T-cell (primary cell): ENCODE results near the gene PIK3R1. TPM values are rescaled to one million over a fixed set of nuclear protein-coding genes. Genes with fewer than 3 reads are reported as not detected.

Source experiments
- ATAC-seq, 4 experiments: fragments of 200-7000 bp in 3 of 4; fragments of 150-1000 bp in 1 of 4; cut with Tn5 transposase; replicated peaks in 1 of 4; 1 replicate in 3 of 4; 2 replicates in 1 of 4; pipeline ENCODE4 v1.10.0; 2021; ENCODE audit warnings: moderate library complexity in 3 of 4, mild to moderate bottlenecking in 2 of 4, moderate number of reproducible peaks in 1 of 4
- CTCF ChIA-PET, 2 donors: fragments of 300-600 bp; sonication (Branson Sonifier 250); formaldehyde crosslinking; loops; one replicate each; lab custom pipeline; 2022; ENCODE audit warnings: antibody characterized with exemption in 2 of 2; lab: Charles Lee
- POLR2A ChIA-PET, 2 donors: fragments of 300-600 bp; sonication (Branson Sonifier 250); formaldehyde crosslinking; loops; one replicate each; lab custom pipeline; 2022; ENCODE audit warnings: antibody characterized with exemption in 2 of 2; lab: Charles Lee
- DNase-seq, 35 experiments: peaks; one replicate each; pipeline versions ENCODE4 v3.0.0 to v3.0.0-alpha.2; 2013 to 2023
- H3K27ac ChIP-seq: one replicate; pipeline ENCODE4 v1.5.1; 2013; ENCODE audit warnings: low read length
- H3K27me3 ChIP-seq, 2 experiments: replicated peaks in 1 of 2; 1 replicate in 1 of 2; 2 replicates in 1 of 2; pipeline versions ENCODE4 v1.6.1 to v1.7.0; 2013; ENCODE audit warnings: low read length in 1 of 2, mixed read lengths in 1 of 2; ENCODE audit not compliant: control insufficient read depth in 2 of 2, insufficient read depth in 2 of 2; ENCODE audit errors: extremely low read depth in 1 of 2
- H3K36me3 ChIP-seq, 2 donors: 1 replicate in 1 of 2; 2 replicates in 1 of 2; pipeline versions ENCODE4 v1.6.1 to v1.7.0; 2013; ENCODE audit warnings: low read length in 1 of 2; ENCODE audit not compliant: control insufficient read depth in 2 of 2, insufficient read depth in 1 of 2; ENCODE audit errors: extremely low read depth in 1 of 2
- H3K4me1 ChIP-seq, 2 experiments: 1 replicate in 1 of 2; 2 replicates in 1 of 2; pipeline versions ENCODE4 v1.6.1 to v1.7.0; 2013; ENCODE audit warnings: low read length in 2 of 2, mixed read lengths in 1 of 2; ENCODE audit not compliant: insufficient read depth in 2 of 2, control insufficient read depth in 1 of 2; ENCODE audit errors: extremely low read depth in 1 of 2
- H3K4me3 ChIP-seq, 2 donors: 1 replicate in 1 of 2; 2 replicates in 1 of 2; pipeline versions ENCODE4 v1.5.1 to v1.7.0; 2013; ENCODE audit warnings: mild to moderate bottlenecking in 2 of 2, low read length in 1 of 2, moderate library complexity in 1 of 2; ENCODE audit not compliant: control insufficient read depth in 1 of 2; ENCODE audit errors: extremely low read depth in 1 of 2
- H3K9me3 ChIP-seq: 2 replicates; pipeline ENCODE4 v1.7.0; 2013
- H3K27ac Mint-ChIP-seq, 2 donors: one replicate each; pipeline ENCODE4 v1.8.0; 2020 to 2021; ENCODE audit warnings: mild to moderate bottlenecking in 2 of 2, mixed read lengths in 2 of 2
- H3K27me3 Mint-ChIP-seq, 2 donors: one replicate each; pipeline ENCODE4 v1.8.0; 2021 to 2022; ENCODE audit warnings: mixed read lengths in 2 of 2
- H3K36me3 Mint-ChIP-seq: one replicate; pipeline ENCODE4 v1.8.0; 2021; ENCODE audit warnings: mixed read lengths
- H3K4me1 Mint-ChIP-seq, 3 donors: one replicate each; pipeline ENCODE4 v1.8.0; 2020 to 2022; ENCODE audit warnings: mixed read lengths in 3 of 3, mild to moderate bottlenecking in 1 of 3
- H3K4me3 Mint-ChIP-seq, 3 donors: one replicate each; pipeline ENCODE4 v1.8.0; 2020 to 2022; ENCODE audit warnings: mild to moderate bottlenecking in 3 of 3, mixed read lengths in 3 of 3, moderate library complexity in 3 of 3
- H3K9me3 Mint-ChIP-seq, 3 donors: one replicate each; pipeline ENCODE4 v1.8.0; 2020 to 2022; ENCODE audit warnings: mixed read lengths in 3 of 3
- WGBS: methylation state at CpG from one replicate; pipeline ENCODE4 v1.1.5; 2013; ENCODE audit warnings: missing lambda C conversion rate; ENCODE audit not compliant: insufficient coverage; 5-methylcytosine and 5-hydroxymethylcytosine counted together
- total RNA-seq, 35 experiments: library from RNA in 6 of 35; stranded (reverse) in 6 of 35; fragments of 120-200 nt in 1 of 35; gene quantifications; one replicate each; pipeline versions ENCODE4 v1.2.1 to v1.2.4 and lab custom pipeline; 2013 to 2026

The PIK3R1 gene
- total RNA-seq, 5 donors from 2014 or later (not counting 1 experiment from before 2014, with no cell fraction given): 83.7 to 370 (median 105) TPM

GRCh38 chr5:68265347-68265746 lies 49.8 kb downstream of the PIK3R1 start:
- Mint-ChIP-seq H3K36me3 (peaks cover 15% of the 10 kb centered on the region), H3K4me1 (peaks cover 83 to 89% (median 88%) of the 10 kb centered on the region in 3 donors), H3K9me3 (no peaks in the 10 kb centered on the region), H3K27ac (peak overlapping the region; percentile 85 to 90), H3K27me3 (no peaks in the 10 kb centered on the region), H3K4me3 (peak overlapping the region in 1 of 3 donors; percentile 28)
- no CpG with 5 or more reads among the region's 2 CpGs for WGBS
- no peaks in the 10 kb centered on the region for H3K9me3 ChIP-seq
- H3K4me1 ChIP-seq: peaks cover 30 to 32% of the 10 kb centered on the region in 2 experiments
- H3K27ac ChIP-seq: peak overlapping the region; percentile 40
- no peaks in the 10 kb centered on the region for H3K27me3 ChIP-seq
- H3K4me3 ChIP-seq: no peak overlapping the region
- ATAC-seq (peak in 3 of 4 experiments; percentile 20 to 39 (median 22)), DNase-seq (no peak)
- H3K36me3 ChIP-seq: no peaks in the 10 kb centered on the region
- ChIA-PET POLR2A (no interaction called here), CTCF (no interaction called here)

GRCh38 chr5:68265822-68266395 lies 50.4 kb downstream of the PIK3R1 start:
- POLR2A ChIA-PET: no interaction called here
- CTCF ChIA-PET: interaction anchor here in 1 of 2 donors (0.6 to 1.4 kb wide), 2 partner anchors 11 to 949 kb away, joined by 4 to 5 read pairs; no protein-coding TSS in a partner anchor

GRCh38 chr5:68266457-68266856 lies 50.9 kb downstream of the PIK3R1 start:
- Histone ChIP-seq H3K27me3 (no peaks in the 10 kb centered on the region), H3K4me3 (no peak overlapping the region), H3K4me1 (peaks cover 35 to 41% of the 10 kb centered on the region in 2 experiments), H3K36me3 (no peaks in the 10 kb centered on the region), H3K9me3 (no peaks in the 10 kb centered on the region), H3K27ac (peak overlapping the region; percentile 57)
- no CpG with 5 or more reads among the region's 1 CpG for WGBS
- ATAC-seq (no peak), DNase-seq (no peak)
- Mint-ChIP-seq H3K27me3 (no peaks in the 10 kb centered on the region), H3K4me3 (peak overlapping the region in 1 of 3 donors; percentile 8), H3K36me3 (peaks cover 11% of the 10 kb centered on the region), H3K27ac (peak overlapping the region; percentile 85 to 90), H3K4me1 (peaks cover 88 to 89% (median 89%) of the 10 kb centered on the region in 3 donors), H3K9me3 (no peaks in the 10 kb centered on the region)
- CTCF ChIA-PET: interaction anchor here (0.5 to 2.0 kb wide), 6 partner anchors 11 to 950 kb away, joined by 3 to 7 read pairs (median 4); no protein-coding TSS in a partner anchor
- POLR2A ChIA-PET: interaction anchor here in 1 of 2 donors (0.7 kb wide), 1 partner anchor 28 kb away, joined by 5 read pairs; no protein-coding TSS in a partner anchor

More at GRCh38 chr5:68265822-68266395, 50.4 kb downstream of the PIK3R1 start:
- Histone ChIP-seq H3K27ac (peak overlapping the region; percentile 40), H3K9me3 (no peaks in the 10 kb centered on the region), H3K4me3 (no peak overlapping the region), H3K36me3 (no peaks in the 10 kb centered on the region), H3K4me1 (peaks cover 30 to 36% of the 10 kb centered on the region in 2 experiments), H3K27me3 (no peaks in the 10 kb centered on the region)
- no peaks in the 10 kb centered on the region for H3K9me3 Mint-ChIP-seq
- ATAC-seq (no peak), DNase-seq (no peak)
- H3K4me1 Mint-ChIP-seq: peaks cover 83 to 89% (median 88%) of the 10 kb centered on the region in 3 donors
- WGBS: 91% methylated on average over 1 of the region's 3 CpGs
- H3K27me3 Mint-ChIP-seq: no peaks in the 10 kb centered on the region
- peak overlapping the region; percentile 85 to 90 for H3K27ac Mint-ChIP-seq
- peak overlapping the region; percentile 7 to 28 (median 8) for H3K4me3 Mint-ChIP-seq
- peaks cover 11% of the 10 kb centered on the region for H3K36me3 Mint-ChIP-seq

- WGBS: no CpG with 5 or more reads among the region's 4 CpGs
- H3K27me3 Mint-ChIP-seq: no peaks in the 10 kb centered on the region
- H3K4me3 Mint-ChIP-seq: peak overlapping the region in 2 of 3 donors; percentile 8 to 22
- no peaks in the 10 kb centered on the region for H3K9me3 Mint-ChIP-seq
- Histone ChIP-seq H3K9me3 (no peaks in the 10 kb centered on the region), H3K4me3 (no peak overlapping the region), H3K4me1 (peaks cover 36 to 43% of the 10 kb centered on the region in 2 experiments), H3K27me3 (no peaks in the 10 kb centered on the region), H3K27ac (peak overlapping the region; percentile 57), H3K36me3 (no peaks in the 10 kb centered on the region)
- H3K36me3 Mint-ChIP-seq: peaks cover 11% of the 10 kb centered on the region
- ChIA-PET CTCF (interaction anchor here (0.5 to 2.9 kb wide), 8 partner anchors 9 to 1021 kb away, joined by 3 to 12 read pairs (median 4); no protein-coding TSS in a partner anchor), POLR2A (interaction anchor here in 1 of 2 donors (0.7 to 1.5 kb wide), 3 partner anchors 13 to 716 kb away, joined by 3 to 5 read pairs (median 4); no protein-coding TSS in a partner anchor)
- no peak for ATAC-seq
- H3K27ac Mint-ChIP-seq: peak overlapping the region; percentile 85 to 90
- no peak for DNase-seq
- H3K4me1 Mint-ChIP-seq: peaks cover 86 to 89% (median 88%) of the 10 kb centered on the region in 3 donors
Observed at GRCh38 chr5:68267066-68267465, 51.5 kb downstream of the PIK3R1 start.

- POLR2A ChIA-PET: interaction anchor here (0.6 to 1.5 kb wide), 8 partner anchors 11 to 1161 kb away, joined by 3 to 8 read pairs (median 4); no protein-coding TSS in a partner anchor
- peaks cover 0 to 1% of the 10 kb centered on the region in 2 donors for H3K36me3 ChIP-seq
- H3K27me3 ChIP-seq: no peaks in the 10 kb centered on the region
- no peaks in the 10 kb centered on the region for H3K9me3 ChIP-seq
- peak overlapping the region; percentile 57 for H3K27ac ChIP-seq
- 0% methylated on average over 1 of the region's 3 CpGs for WGBS
- H3K4me1 ChIP-seq: peaks cover 43% of the 10 kb centered on the region in 2 experiments
- Mint-ChIP-seq H3K4me3 (peak overlapping the region; percentile 46 to 69 (median 55)), H3K27me3 (no peaks in the 10 kb centered on the region), H3K9me3 (no peaks in the 10 kb centered on the region), H3K4me1 (peaks cover 84 to 96% (median 94%) of the 10 kb centered on the region in 3 donors), H3K27ac (peak overlapping the region; percentile 90 to 93), H3K36me3 (peaks cover 11% of the 10 kb centered on the region)
- peak overlapping the region in 1 of 2 donors; percentile 8 for H3K4me3 ChIP-seq
- CTCF ChIA-PET: interaction anchor here (0.5 to 3.6 kb wide), 9 partner anchors 10 to 1110 kb away, joined by 3 to 18 read pairs (median 4); no protein-coding TSS in a partner anchor
- DNase-seq (peak in 1 of 35 experiments; percentile 38), ATAC-seq (peak in 1 of 4 experiments; percentile 49)
Observed at GRCh38 chr5:68268101-68268851, 52.7 kb downstream of the PIK3R1 start.

GRCh38 chr5:68268852-68269130 lies 53.2 kb downstream of the PIK3R1 start:
- ATAC-seq (no peak), DNase-seq (no peak)
- Mint-ChIP-seq H3K4me1 (peaks cover 83 to 97% (median 94%) of the 10 kb centered on the region in 3 donors), H3K27me3 (no peaks in the 10 kb centered on the region), H3K9me3 (no peaks in the 10 kb centered on the region), H3K36me3 (peaks cover 13% of the 10 kb centered on the region), H3K4me3 (peak overlapping the region in 2 of 3 donors; percentile 55 to 69), H3K27ac (peak overlapping the region; percentile 90 to 93)
- H3K27me3 ChIP-seq: no peaks in the 10 kb centered on the region
- CTCF ChIA-PET: interaction anchor here (0.5 to 4.0 kb wide), 7 partner anchors 10 to 1111 kb away, joined by 3 to 37 read pairs (median 6); no protein-coding TSS in a partner anchor
- peak overlapping the region; percentile 57 for H3K27ac ChIP-seq
- peaks cover 0 to 7% of the 10 kb centered on the region in 2 donors for H3K36me3 ChIP-seq
- no peaks in the 10 kb centered on the region for H3K9me3 ChIP-seq
- POLR2A ChIA-PET: interaction anchor here (0.6 to 1.1 kb wide), 3 partner anchors 12 to 1161 kb away, joined by 3 to 8 read pairs (median 3); no protein-coding TSS in a partner anchor
- WGBS: 50% methylated on average over 1 of the region's 5 CpGs
- peaks cover 43% of the 10 kb centered on the region in 2 experiments for H3K4me1 ChIP-seq
- H3K4me3 ChIP-seq: peak overlapping the region in 1 of 2 donors; percentile 8
